GM12872 (cell line): ENCODE data around the gene BUD23.
A peak's percentile ranks its signal among the peaks of the same experiment; 100 is the strongest.

Experiments used
- TF ChIP-seq, protein P1 (sequence below): IDR thresholded peaks from 3 replicates; pipeline ENCODE4 v1.5.1; 2011; ENCODE audit warnings: low read depth, mild to moderate bottlenecking, low read length, moderate library complexity; ENCODE audit not compliant: insufficient read depth

Gene BUD23

DNA sequence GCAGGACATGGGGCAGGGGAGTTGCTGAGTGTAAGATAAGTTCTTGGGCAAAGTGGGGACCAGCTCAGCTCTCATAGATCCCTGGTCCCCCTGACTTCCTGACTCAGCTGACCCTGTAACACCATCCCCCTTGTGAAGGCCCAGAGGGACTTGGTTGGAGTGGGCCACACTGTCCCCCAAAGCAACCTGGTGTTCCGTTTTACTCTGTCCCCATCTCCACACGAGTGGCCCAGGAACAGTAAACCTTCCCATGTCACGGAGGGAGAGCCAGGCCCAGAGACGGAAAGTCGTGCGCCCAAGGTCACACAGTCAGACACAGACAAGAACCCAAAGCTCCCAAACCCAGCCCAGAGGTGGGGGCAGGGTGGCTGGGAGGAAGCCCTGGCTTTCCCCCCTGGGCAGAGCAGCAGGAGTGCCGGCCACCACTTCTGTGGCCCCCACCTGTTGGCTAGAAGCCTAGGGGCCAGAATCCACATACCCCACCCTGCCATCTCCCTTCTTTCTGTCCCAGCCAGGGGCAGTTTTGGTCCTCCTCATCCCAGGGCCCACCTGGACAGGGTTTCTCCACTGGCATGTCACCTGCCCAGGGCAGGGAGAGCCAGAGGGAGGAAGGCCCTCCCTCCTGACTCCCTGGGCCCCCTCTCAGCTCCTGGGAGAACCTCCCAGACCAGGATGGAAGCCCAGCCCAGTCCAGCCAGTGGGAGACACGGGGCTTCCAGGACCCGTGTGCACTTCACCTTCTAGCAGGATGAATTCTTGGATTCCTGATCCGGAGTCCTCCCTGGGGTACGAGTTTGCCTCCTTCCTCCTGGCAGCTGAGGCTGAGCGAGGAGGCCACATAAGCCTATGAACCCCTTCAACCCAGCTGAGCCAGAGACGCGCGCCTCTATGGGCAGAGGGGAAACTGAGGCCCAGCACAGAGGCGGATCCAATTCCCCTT is 36.3 kb upstream of the BUD23 start:
- TF ChIP-seq, protein P1, sequence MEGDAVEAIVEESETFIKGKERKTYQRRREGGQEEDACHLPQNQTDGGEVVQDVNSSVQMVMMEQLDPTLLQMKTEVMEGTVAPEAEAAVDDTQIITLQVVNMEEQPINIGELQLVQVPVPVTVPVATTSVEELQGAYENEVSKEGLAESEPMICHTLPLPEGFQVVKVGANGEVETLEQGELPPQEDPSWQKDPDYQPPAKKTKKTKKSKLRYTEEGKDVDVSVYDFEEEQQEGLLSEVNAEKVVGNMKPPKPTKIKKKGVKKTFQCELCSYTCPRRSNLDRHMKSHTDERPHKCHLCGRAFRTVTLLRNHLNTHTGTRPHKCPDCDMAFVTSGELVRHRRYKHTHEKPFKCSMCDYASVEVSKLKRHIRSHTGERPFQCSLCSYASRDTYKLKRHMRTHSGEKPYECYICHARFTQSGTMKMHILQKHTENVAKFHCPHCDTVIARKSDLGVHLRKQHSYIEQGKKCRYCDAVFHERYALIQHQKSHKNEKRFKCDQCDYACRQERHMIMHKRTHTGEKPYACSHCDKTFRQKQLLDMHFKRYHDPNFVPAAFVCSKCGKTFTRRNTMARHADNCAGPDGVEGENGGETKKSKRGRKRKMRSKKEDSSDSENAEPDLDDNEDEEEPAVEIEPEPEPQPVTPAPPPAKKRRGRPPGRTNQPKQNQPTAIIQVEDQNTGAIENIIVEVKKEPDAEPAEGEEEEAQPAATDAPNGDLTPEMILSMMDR: 0 out of 3 replicates have a peak, but pooled peaks have one; percentile 6

DNA sequence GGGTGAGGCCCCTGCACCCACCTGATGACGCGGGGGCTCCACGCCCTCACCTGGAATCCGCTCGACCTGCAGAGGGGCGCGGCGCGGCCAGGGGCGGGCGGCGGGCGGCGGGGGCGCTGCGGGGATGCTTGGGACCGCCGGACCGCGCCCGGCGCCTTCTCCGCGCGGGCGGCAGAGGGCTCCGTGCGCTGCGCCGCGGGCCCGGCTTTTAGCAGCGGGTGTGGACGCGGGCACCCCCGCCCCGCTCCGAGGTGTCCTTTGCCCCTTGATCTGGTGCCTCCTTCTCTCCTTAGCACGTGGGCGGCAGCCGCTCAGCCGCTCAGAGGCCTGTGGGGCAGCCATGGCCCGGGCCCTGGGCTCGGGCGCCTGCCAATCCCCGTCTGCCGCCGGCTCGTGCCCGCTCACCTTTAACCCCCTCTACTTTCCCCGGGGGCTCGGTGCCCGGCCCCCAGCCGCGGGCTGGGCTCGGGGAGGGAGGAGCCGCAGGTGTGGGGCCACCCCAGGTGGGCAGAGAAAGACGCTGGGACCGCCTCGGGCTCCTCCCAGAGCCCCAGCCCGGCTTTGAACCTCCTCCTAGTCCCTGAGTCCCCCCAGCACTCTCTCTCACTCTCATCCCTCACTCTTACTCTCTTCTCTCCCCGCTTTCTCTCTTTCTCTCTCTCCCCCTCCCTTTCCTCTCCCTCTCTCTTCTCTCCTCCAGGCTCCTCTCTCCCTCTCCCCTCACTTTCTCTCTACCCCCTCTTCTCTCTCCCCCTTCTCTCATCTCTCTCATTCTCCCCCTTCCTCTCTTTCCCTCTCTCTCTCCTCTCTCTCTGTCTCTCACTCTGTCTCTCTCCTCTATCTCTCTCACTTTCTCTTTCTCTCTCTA is 35.4 kb upstream of the BUD23 start:
- TF ChIP-seq, protein P1: 0 out of 3 replicates have a peak, but pooled peaks have one; percentile 1

DNA sequence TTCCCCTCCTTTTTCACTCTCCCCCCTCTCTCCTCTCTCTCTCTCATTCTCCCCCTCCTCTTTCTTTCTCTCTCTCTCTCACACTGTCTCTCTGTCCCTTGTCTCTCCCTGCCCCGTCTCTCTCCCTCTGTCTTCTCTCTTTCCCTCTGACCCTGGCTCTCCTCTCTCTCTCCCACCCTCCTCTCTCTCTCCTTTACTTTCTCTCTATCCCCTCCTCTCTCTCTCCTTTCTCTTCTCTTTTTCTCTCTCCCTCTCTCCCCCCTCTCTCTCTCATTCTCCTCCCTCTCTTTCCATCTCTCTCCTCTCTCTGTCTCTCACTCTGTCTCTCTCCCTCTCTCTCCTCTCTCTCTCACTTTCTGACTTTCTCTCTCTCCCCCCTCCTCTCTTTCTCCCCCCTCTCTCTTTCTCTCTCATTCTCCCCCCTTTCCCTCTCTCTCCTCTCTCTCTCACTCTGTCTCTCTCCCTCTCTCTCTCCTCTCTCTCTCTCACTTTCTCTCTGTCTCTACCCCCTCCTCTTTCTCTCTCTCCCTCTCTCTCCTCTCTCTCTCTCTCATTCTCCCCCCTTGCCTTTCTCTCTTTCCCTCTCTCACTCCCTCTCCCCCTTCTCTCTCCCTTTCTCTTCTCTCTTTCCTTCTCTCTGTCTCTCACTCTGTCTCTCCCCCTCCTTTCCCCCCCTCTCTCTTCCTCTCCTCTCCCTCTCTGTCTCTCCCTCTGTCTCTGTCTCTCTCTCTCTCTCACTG is 34.6 kb upstream of the BUD23 start:
- TF ChIP-seq, protein P1: no peak

DNA sequence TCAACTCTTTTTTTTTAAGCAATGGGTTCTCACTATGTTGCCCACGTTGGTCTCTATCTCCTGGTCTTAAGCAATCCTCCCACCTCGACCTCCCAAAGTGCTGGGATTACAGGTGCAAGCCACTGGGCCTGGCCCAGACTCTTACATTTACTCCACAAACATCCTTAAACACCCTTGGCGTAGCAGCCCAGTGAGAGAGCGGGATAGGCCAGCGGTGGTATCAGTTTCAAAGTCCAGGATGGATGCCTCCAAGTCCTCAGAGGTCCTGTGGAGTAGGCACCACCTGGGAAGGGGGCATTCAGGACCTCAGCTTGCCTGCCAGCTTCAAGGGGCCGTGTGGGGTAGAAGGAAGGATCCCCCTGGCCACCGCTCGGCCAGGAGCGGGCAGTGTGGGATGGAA is 33.8 kb upstream of the BUD23 start:
- TF ChIP-seq, protein P1: no peak

DNA sequence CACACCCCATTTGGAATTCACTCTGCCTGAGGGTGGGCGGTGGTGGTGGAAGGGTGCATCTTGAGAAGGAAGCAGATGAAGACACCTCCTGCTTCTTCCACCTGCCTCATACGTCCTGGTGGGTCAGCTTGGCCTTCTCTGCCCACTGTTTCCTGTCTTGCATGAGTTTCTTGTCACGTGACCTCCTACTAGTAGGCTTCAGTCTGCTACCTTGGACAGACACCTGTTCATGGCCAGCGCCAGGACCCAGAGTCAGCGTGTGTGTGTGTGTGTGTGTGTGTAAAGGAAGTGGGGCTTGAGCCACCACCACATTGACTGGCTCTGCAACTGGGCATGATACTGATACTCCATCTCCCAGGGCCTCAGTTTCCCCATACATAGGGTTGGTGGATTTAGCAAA is 32.9 kb upstream of the BUD23 start:
- TF ChIP-seq, protein P1: no peak

DNA sequence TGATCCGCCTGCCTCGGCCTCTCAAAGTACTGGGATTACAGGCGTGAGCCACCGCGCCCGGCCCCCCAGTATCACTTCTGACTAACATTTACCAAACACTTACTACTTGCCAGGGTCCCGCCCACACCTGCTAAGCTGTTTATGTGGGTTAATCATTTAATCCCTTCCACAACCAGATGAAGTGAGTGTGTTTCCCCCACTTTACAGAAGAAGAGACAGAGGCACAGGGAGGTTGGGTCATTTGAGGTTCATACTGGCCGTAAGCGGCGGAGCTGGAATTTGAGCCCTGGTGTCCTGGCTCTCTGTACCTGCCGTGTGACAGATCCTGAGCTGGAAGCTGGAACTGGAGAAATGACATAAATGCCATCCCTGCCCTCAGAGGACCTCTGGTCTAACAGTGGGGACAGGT is 30.9 kb upstream of the BUD23 start:
- TF ChIP-seq, protein P1: no peak
